ENCODE measurements around the gene SOD1. TPM values are rescaled to one million over a fixed set of nuclear protein-coding genes. Genes with fewer than 3 reads are reported as not detected.

SOD1 gene
- total and polyA plus RNA-seq, 2 of the 13 experiments (the other 11 are each of a cell fraction or from before 2014, with no cell fraction given), result 317 to 537 TPM

- BruUV-seq (replicated peaks), result no TSS peak
- Histone ChIP-seq H3K27me3 (ENCODE audit: control insufficient read depth in 1 of 2, insufficient read depth in 2 of 2, low read length in 2 of 2) (no peaks in the 10 kb centered on the region; a peak in 1 of 5 replicates), H3K9me3 (ENCODE audit: low read length) (no peaks in the 10 kb centered on the region), H3K4me2 (ENCODE audit: low read depth, low read length) (no peak overlapping the region), H3K36me3 (replicated peaks in 1 of 2; ENCODE audit: control insufficient read depth in 1 of 2, insufficient read depth in 2 of 2, low read length in 2 of 2) (no peaks in the 10 kb centered on the region), H2AFZ (ENCODE audit: low read length) (no peak overlapping the region), H3K9ac (ENCODE audit: insufficient read depth, low read depth, low read length) (no peak overlapping the region), H3K79me2 (ENCODE audit: insufficient read depth, low read length) (no peaks in the 10 kb centered on the region), H3K4me1 (ENCODE audit: insufficient read depth, low read length) (no peaks in the 10 kb centered on the region), H4K20me1 (ENCODE audit: insufficient read depth, low read length) (no peaks in the 10 kb centered on the region), H3K27ac (ENCODE audit: extremely low read length, insufficient read depth, low read length) (no peak overlapping the region), H3K4me3 (replicated peaks in 1 of 3; ENCODE audit: insufficient read depth in 1 of 3, low read depth in 2 of 3, low read length in 3 of 3) (no peak overlapping the region)
- intact Hi-C loops (cut with micrococcal nuclease; ENCODE audit: unreplicated experiment), result no loop called here
- ChIA-PET POLR2A (no interaction called here), CTCF (ENCODE audit: low intra/inter-chr PET ratio, low total read pairs) (no interaction called here)
- FAIRE-seq, result no peak
- DNase-seq (ENCODE audit: low spot score), result no peak
- ATAC-seq, result no peak
- TF ChIP-seq MXD3 (CRISPR knock-in tag; IDR thresholded peaks at IDR 0.05) (no peak), ZBTB42 (CRISPR knock-in tag; IDR thresholded peaks at IDR 0.05) (no peak), ZNF253 (CRISPR knock-in tag; IDR thresholded peaks at IDR 0.05; ENCODE audit: borderline replicate concordance) (no peak), PCBP1 (IDR thresholded peaks at IDR 0.05; ENCODE audit: borderline replicate concordance, low read depth, low read length) (no peak), ZNF709 (CRISPR knock-in tag; IDR thresholded peaks at IDR 0.05) (no peak), RBFOX2 (IDR thresholded peaks at IDR 0.05; ENCODE audit: low read depth, low read length) (no peak), CREBL2 (CRISPR knock-in tag; IDR thresholded peaks at IDR 0.05; ENCODE audit: borderline replicate concordance) (no peak)
- in situ Hi-C loops (cut with HindIII; ENCODE audit: extremely low pct_ligation_motif_present, low pct_unique_long_range_greater_than_20kb), result no loop called here
- 75% methylated on average over 4 of the region's 4 CpGs for WGBS (ENCODE audit: low lambda C conversion rate)
These were observed 14.8 kb upstream of the SOD1 start for GRCh38 chr21:31644643-31645042.

GRCh38 chr21:31647650-31648049 is 11.8 kb upstream of the SOD1 start:
- no peaks in the 10 kb centered on the region for H3K36me3 ChIP-seq (replicated peaks in 1 of 2; ENCODE audit: control insufficient read depth in 1 of 2, insufficient read depth in 2 of 2, low read length in 2 of 2)
- FAIRE-seq, result no peak
- peaks cover 9% of the 10 kb centered on the region for H3K4me1 ChIP-seq (ENCODE audit: insufficient read depth, low read length)
- no peak overlapping the region for H3K27ac ChIP-seq (ENCODE audit: extremely low read length, insufficient read depth, low read length)
- no peaks in the 10 kb centered on the region; a peak in 1 of 5 replicates for H3K27me3 ChIP-seq (ENCODE audit: control insufficient read depth in 1 of 2, insufficient read depth in 2 of 2, low read length in 2 of 2)
- POLR2A ChIA-PET, result no interaction called here
- H3K79me2 ChIP-seq (ENCODE audit: insufficient read depth, low read length), result no peaks in the 10 kb centered on the region
- no peak for DNase-seq (ENCODE audit: low spot score)
- whole genome bisulfite sequencing (ENCODE audit: low lambda C conversion rate), result 86% methylated on average over 3 of the region's 3 CpGs
- no peak overlapping the region for H2AFZ ChIP-seq (ENCODE audit: low read length)
- CTCF ChIA-PET (ENCODE audit: low intra/inter-chr PET ratio, low total read pairs), result no interaction called here
- in situ Hi-C loops (cut with HindIII; ENCODE audit: extremely low pct_ligation_motif_present, low pct_unique_long_range_greater_than_20kb) (no loop called here), intact Hi-C loops (cut with micrococcal nuclease; ENCODE audit: unreplicated experiment) (no loop called here)
- H3K9me3 ChIP-seq (ENCODE audit: low read length), result no peaks in the 10 kb centered on the region
- BruUV-seq (replicated peaks), result no TSS peak
- H3K9ac ChIP-seq (ENCODE audit: insufficient read depth, low read depth, low read length), result no peak overlapping the region
- ATAC-seq, result no peak
- no peak overlapping the region for H3K4me2 ChIP-seq (ENCODE audit: low read depth, low read length)
- TF ChIP-seq TRAFD1 (CRISPR knock-in tag; IDR thresholded peaks at IDR 0.05; ENCODE audit: borderline replicate concordance), result no peak
- no peak for TF ChIP-seq ZNF496 (CRISPR knock-in tag; IDR thresholded peaks at IDR 0.05; ENCODE audit: insufficient replicate concordance)
- TF ChIP-seq ZNF720 (CRISPR knock-in tag; IDR thresholded peaks at IDR 0.05), result no peak
- TF ChIP-seq ZXDC (CRISPR knock-in tag; IDR thresholded peaks at IDR 0.05), result no peak
- no peak for TF ChIP-seq ARID2 (CRISPR knock-in tag; IDR thresholded peaks at IDR 0.05; ENCODE audit: borderline replicate concordance)
- no peak for TF ChIP-seq ZNF557 (CRISPR knock-in tag; IDR thresholded peaks at IDR 0.05)
- no peak for TF ChIP-seq ZNF24 (IDR thresholded peaks at IDR 0.05)
- H3K4me3 ChIP-seq (replicated peaks in 1 of 3; ENCODE audit: insufficient read depth in 1 of 3, low read depth in 2 of 3, low read length in 3 of 3), result no peak overlapping the region
- no peaks in the 10 kb centered on the region for H4K20me1 ChIP-seq (ENCODE audit: insufficient read depth, low read length)
